ENCODE data around the gene HDAC5. TPM values are rescaled to one million over a fixed set of nuclear protein-coding genes. Genes with fewer than 3 reads are reported as not detected.
"Not testable (repeated sequence)": the region's sequence is repeated elsewhere in the genome, so short reads cannot be mapped to it uniquely, and the experiment has no call there.

Gene HDAC5
- total RNA-seq, 1 donor from 2014 or later: 51.2 TPM

DNA sequence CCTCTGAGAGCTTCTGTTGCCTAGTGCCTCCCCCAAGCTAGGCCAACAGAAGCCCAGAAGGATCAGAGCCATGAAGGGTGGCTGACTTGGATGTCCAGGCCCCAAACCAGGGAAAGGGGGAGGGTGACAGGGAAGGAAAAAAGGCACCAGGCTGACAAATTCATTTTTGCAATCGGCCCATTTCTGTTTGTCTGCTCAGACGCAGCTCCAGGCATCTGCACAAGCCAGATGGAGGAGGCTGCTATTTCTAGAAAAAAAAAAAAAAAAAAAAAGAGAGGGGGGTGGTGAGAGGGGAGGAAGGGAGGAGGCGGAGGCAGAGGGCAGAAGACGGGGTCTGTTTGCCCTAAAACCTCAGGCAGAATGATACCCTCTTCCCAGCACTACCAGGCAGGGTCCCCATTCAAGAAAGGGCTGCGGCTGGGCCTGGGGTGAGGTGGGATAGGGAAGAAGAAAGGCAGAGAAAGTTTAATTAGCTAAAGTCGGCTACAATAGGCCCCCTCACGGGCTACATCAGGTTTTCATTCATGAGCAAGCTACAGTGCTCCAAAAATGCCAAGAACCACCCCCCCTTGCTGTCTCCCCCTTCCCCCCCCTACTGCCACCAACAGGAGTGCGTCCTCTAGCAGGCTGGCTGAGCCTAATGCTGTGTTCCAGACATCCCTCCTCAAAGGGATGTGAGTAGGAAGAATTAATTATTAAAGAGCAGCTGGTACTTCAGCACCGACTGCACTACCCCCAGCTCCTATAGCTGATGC, 2.4 kb downstream of the HDAC5 start:
- Mint-ChIP-seq H3K4me1 (ENCODE audit: low read depth) (peaks cover 23% of the 10 kb centered on the region), H3K4me3 (ENCODE audit: unreplicated experiment) (no peak overlapping the region), H3K9me3 (ENCODE audit: low read depth) (no peaks in the 10 kb centered on the region), H3K36me3 (ENCODE audit: low read depth) (peaks cover 3% of the 10 kb centered on the region), H3K27me3 (ENCODE audit: low read depth) (no peaks in the 10 kb centered on the region), H3K27ac (ENCODE audit: unreplicated experiment) (no peak overlapping the region)
- TF ChIP-seq, protein P1, sequence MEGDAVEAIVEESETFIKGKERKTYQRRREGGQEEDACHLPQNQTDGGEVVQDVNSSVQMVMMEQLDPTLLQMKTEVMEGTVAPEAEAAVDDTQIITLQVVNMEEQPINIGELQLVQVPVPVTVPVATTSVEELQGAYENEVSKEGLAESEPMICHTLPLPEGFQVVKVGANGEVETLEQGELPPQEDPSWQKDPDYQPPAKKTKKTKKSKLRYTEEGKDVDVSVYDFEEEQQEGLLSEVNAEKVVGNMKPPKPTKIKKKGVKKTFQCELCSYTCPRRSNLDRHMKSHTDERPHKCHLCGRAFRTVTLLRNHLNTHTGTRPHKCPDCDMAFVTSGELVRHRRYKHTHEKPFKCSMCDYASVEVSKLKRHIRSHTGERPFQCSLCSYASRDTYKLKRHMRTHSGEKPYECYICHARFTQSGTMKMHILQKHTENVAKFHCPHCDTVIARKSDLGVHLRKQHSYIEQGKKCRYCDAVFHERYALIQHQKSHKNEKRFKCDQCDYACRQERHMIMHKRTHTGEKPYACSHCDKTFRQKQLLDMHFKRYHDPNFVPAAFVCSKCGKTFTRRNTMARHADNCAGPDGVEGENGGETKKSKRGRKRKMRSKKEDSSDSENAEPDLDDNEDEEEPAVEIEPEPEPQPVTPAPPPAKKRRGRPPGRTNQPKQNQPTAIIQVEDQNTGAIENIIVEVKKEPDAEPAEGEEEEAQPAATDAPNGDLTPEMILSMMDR (IDR thresholded peaks at IDR 0.05): no peak
- no peak for DNase-seq (ENCODE audit: low spot score)

DNA sequence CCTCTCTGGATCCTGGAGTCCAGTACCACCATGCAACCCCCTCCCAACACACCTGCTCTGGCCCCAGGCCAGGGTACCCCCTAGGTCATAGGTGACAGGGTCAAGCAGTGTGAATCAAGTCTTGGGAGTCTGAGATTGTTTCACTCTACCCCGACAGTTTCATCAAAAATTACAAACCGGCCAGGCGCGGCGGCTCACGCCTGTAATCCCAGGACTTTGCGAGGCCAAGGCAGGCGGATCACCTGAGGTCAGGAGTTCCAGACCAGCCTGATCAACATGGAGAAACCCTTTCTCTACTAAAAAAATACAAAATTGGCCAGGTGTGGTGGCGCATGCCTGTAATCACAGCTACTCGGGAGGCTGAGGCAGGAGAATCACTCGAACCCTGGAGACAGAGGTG, 3.2 kb downstream of the HDAC5 start:
- DNase-seq (ENCODE audit: low spot score); H3K9me3 Mint-ChIP-seq (ENCODE audit: low read depth); H3K4me3 Mint-ChIP-seq (ENCODE audit: unreplicated experiment); H3K27me3 Mint-ChIP-seq (ENCODE audit: low read depth); H3K36me3 Mint-ChIP-seq (ENCODE audit: low read depth); H3K27ac Mint-ChIP-seq (ENCODE audit: unreplicated experiment): not testable (repeated sequence)
- peaks cover 23% of the 10 kb centered on the region for H3K4me1 Mint-ChIP-seq (ENCODE audit: low read depth)

DNA sequence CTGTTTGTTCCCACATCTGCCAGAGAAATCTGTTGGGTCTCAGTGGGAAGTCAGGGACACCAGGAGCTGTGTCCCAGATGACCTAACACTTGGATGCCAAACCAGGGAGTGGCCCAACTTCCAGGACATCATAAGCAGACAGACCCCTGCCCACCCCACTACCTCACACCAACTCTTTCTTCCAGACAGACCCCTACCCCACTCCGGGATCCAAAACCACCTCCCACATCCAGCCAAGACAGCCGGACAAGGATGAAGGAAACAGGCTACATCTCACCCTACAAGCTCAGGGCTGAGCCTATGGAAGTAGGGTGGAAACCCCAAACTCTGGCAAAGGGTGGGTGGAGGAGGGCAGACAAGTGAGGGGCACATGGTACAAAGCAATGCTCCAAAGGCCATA, 3.6 kb downstream of the HDAC5 start:
- DNase-seq (ENCODE audit: low spot score): no peak
- TF ChIP-seq, protein P1 (IDR thresholded peaks at IDR 0.05): no peak
- no peaks in the 10 kb centered on the region for H3K9me3 Mint-ChIP-seq (ENCODE audit: low read depth)
- H3K27me3 Mint-ChIP-seq (ENCODE audit: low read depth): no peaks in the 10 kb centered on the region
- H3K4me1 Mint-ChIP-seq (ENCODE audit: low read depth): peaks cover 23% of the 10 kb centered on the region
- no peak overlapping the region for H3K4me3 Mint-ChIP-seq (ENCODE audit: unreplicated experiment)
- no peak overlapping the region for H3K27ac Mint-ChIP-seq (ENCODE audit: unreplicated experiment)
- H3K36me3 Mint-ChIP-seq (ENCODE audit: low read depth): peaks cover 3% of the 10 kb centered on the region

DNA sequence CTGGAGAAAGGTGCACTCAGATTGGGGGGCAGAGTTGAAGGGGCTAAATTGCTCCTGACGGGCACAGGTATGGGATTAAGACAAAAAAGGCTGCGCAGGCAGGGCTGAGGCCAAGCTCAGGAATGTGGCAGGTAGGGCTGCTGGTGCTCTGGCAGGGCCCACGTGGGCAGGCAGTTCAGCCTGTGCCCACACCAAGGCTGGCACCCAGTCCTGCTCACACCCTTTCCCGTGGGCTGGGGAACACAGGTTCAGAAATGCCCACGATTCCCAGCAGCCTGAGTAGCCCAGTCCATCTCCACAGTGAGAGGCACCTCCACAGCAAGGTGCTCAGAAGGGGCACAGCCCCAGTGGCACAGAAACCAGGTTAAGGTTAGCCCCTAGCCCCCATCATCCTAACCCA, 4.4 kb downstream of the HDAC5 start:
- Mint-ChIP-seq H3K4me1 (ENCODE audit: low read depth) (peaks cover 20% of the 10 kb centered on the region), H3K27ac (ENCODE audit: unreplicated experiment) (no peak overlapping the region), H3K9me3 (ENCODE audit: low read depth) (no peaks in the 10 kb centered on the region), H3K27me3 (ENCODE audit: low read depth) (no peaks in the 10 kb centered on the region), H3K36me3 (ENCODE audit: low read depth) (peaks cover 3% of the 10 kb centered on the region), H3K4me3 (ENCODE audit: unreplicated experiment) (no peak overlapping the region)
- TF ChIP-seq, protein P1 (IDR thresholded peaks at IDR 0.05): no peak
- DNase-seq (ENCODE audit: low spot score): no peak

DNA sequence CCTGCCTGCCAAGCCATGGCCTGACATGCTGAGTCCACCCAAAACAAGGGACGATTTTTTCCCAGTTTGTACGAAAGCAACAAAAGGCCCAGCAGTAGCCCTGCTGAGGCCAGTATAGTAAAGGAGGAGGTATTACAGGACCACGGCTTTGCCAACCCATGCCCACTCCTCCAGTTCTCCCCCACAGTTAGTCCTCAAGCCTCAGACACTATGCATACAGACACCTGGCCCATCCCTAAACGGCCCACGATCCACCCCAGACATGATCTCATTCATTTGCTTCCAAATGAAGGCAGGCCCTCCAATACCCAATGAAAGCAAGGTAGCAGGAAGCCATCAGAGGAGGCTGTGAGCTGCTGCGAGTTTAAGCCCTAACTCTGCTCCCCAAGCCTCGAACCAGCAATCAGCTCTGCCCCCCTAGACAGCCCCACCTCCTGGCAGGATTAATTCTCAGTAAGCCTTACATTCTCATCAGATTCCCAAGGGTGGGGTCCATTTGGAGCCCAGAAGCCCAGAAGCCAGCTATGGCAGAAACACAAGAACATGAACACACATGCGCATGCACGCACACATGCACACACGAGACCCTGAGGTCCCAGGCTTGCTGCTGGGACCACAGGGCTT, 4.9 kb downstream of the HDAC5 start:
- H3K9me3 Mint-ChIP-seq (ENCODE audit: low read depth): no peaks in the 10 kb centered on the region
- DNase-seq (ENCODE audit: low spot score): no peak
- TF ChIP-seq, protein P1 (IDR thresholded peaks at IDR 0.05): peak; percentile 21
- no peak overlapping the region for H3K27ac Mint-ChIP-seq (ENCODE audit: unreplicated experiment)
- no peaks in the 10 kb centered on the region for H3K27me3 Mint-ChIP-seq (ENCODE audit: low read depth)
- H3K4me1 Mint-ChIP-seq (ENCODE audit: low read depth): peaks cover 18% of the 10 kb centered on the region
- peaks cover 3% of the 10 kb centered on the region for H3K36me3 Mint-ChIP-seq (ENCODE audit: low read depth)
- no peak overlapping the region for H3K4me3 Mint-ChIP-seq (ENCODE audit: unreplicated experiment)
